Measurements from ENCODE around the gene ATRAID.
"Not testable (repeated sequence)": the region's sequence is repeated elsewhere in the genome, so short reads cannot be mapped to it uniquely, and the experiment has no call there.

The ATRAID gene

GRCh38 chr2:27194538-27195354 lies 17.1 kb upstream of the ATRAID start:
- no peak for DNase-seq

DNA sequence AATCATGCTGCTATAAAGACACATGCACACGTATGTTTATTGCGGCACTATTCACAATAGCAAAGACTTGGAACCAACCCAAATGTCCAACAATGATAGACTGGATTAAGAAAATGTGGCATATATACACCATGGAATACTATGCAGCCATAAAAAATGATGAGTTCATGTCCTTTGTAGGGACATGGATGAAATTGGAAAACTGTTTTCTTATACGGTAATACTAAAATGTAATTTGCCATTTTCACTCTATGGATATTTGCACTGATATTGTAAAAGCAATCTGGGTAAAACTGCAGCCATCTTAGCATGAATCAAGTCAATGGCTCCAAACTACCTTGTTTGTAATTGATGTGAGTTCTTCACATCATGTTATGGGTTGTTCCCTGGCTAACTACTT lies 16.0 kb upstream of the ATRAID start:
- DNase-seq: not testable (repeated sequence)

GRCh38 chr2:27198068-27198467 lies 13.8 kb upstream of the ATRAID start:
- not testable (repeated sequence) for DNase-seq

DNA sequence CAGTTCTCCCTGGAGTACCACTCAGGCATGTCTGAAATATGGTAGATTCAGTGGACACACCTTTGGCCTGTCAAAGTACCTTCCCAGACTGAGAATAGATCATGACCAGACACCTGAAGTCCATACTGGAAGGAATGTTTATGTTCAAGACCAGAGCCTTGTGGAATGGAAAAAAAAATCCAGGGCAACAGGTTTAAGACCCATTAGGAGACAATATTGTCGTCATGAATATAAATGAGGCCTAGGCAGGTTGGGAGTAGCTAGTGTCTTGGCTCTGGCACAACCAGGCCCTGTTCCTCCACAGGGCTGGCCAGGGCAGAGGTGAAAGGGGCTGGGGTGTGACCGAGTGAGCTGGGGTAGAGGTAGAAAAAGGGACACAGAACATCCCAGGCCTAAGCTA lies 13.2 kb upstream of the ATRAID start:
- no peak for DNase-seq

DNA sequence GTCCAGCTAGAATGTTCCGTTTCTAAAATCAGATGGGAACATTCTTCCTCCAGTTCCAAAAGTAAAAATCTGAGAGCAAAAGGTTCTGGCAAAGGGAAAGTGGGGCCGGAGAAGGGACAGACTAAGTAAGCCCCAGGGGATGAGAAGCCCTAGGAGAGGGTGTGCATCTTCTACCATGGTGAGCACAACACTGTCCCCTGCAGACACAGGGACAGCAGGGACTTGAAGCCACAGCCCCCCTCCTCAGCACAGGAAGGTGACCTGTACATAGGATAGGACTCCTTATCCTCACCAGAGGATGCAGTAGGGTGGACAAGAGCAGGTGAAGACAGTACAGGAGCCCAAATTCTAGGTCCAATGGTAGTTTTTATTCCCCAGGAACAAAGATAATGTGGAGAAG lies 12.6 kb upstream of the ATRAID start:
- no peak for DNase-seq

- no peak for DNase-seq
Observed at GRCh38 chr2:27201675-27202074, 10.2 kb upstream of the ATRAID start.

DNA sequence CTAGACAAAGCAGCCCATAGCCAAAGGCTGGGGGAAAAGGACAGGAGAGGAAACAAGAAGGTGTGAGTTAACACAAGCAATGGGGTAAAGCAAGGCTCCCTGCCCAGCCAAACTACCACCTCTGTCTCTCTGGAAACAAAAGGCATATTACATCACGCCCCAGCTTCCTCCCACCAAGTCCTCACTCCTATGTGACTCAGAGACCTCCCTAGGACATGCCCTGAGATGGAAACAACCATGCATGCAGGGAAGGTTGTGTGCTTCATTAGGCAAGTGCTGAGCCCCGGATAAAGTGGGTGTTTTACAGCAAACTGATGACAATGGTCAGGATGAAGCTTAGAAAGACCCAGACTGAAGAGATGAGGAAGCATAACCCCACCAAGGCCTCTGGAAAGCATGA lies 9.0 kb upstream of the ATRAID start:
- DNase-seq: no peak

DNA sequence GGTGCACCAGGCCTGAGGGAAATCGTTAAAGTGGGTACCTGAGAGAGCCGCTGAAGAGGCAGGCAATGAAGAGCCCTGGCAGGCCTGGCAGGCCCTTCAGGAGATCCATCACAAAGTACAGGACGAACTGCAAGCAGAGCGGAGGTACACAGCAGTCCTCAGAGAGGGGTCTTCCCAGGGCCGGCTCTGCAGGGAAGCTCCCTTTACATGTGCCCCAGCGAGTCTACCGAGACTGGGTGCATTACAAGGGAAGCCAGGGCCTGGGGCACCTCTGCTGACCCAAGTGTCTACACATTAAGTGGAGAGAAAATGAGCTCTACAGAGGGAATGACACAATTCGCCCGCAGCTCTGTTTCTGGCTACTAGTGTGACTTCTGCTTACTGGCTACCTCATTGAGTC lies 8.1 kb upstream of the ATRAID start:
- DNase-seq: no peak

DNA sequence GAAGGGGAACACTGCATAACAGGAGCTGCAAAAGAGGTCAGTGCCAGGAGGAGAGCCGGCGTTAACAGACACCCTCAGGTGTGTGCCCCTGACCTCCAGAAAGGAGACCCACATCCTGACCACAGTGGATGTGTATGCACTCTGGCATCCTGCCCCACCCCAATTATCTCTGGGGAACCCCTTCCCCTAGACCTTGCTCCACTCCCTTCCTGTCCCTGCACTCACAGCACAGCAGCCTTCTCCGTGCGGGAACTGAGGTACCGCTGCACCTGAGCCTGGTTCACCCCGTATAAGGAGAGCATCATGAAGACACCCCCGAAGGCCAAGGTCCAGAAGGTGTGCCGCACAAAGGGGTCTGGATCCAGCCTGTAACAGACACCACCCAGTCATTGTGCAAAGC lies 7.3 kb upstream of the ATRAID start:
- no peak for DNase-seq

GRCh38 chr2:27205206-27205605 lies 6.6 kb upstream of the ATRAID start:
- DNase-seq: no peak

DNA sequence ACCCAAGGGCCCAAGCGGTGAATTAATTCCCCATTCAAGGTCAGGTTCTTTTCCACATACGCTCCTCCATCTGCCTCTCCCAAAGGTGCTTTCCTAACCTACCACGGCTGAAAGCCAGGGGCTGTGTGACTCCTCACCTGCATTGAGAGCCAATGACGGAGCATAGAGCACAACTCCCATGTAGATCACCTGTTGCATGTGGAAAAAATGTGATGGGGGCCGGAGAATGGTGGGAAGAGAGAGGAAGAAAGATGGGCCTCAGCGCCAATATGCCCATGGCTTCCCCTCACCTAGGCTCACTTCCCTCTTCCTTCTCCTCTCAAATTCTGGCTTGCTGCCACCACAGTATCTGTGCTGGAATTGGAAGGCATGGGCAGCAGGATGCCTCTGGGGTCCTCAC lies 5.5 kb upstream of the ATRAID start:
- no peak for DNase-seq

GRCh38 chr2:27208486-27209050 lies 3.3 kb upstream of the ATRAID start:
- no peak for DNase-seq

DNA sequence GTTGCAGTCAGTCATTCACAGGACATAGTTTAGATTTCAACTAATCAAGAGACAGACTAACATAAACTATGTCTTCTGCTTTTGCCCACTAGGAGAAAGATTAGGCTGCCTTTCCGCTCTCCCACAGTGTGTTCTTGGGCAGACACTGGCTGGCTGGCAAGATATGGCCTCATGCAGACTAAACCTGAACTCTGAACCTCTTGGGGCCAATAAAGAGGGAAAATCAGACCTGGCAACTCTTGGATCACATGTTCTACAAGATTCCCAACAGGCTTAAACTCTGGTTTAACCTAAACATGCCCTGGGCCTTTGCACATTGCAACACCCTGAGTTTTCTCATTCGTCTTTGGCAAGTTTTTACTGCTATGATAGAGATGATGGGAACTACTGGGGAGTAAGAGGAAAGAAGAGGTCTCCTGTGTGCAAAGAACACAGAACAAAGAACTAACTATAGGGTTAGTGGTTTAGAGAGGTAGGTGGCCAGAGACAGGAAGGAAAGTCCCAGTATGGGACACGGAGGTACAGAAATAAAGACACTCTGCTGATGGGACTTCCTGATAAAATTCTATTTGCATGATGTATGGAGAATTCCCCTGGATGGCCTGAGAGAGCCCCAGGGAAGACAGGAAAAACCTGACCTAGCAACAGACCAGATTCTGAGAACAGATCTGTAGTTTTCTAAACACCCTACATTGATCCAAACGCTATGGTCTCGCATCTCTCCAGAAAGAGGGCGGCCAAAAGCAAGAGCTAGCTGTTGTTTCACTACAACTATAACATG lies 2.0 kb upstream of the ATRAID start:
- DNase-seq: no peak

DNA sequence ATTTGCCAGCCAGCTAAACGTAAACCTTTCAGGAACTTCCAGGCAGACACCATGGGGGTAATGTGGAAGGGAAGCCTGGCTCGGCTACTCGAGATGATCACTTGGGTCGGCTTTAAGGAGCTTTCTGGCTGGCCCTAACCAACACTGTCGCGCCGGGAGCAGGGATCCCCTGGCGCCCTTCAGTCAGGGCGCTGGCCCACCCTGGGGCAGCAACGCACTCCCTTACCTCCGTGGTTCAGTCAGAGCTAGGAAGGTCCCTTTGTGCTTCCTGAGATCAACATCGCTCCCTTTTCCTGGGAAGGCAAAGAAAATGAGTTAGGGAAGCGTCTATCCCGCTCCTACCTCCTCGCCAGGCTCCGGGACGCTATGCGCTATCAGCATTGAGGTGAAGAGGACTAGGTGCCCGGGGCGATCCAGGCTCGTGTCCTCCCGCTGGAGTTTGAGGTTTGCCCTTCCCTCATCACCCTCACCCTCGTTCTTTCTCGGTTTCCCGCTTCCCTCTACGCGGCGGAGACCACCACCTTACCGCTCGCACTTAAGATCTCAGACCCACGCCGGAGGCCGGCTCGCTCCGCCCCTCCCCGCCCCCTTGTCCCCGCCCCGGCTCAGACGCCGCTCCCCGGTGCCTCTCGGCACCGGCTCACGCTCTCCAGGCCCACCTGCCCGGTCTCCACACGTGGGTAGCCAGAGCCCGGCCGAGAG lies 449 bp upstream of the ATRAID start:
- DNase-seq: no peak

DNA sequence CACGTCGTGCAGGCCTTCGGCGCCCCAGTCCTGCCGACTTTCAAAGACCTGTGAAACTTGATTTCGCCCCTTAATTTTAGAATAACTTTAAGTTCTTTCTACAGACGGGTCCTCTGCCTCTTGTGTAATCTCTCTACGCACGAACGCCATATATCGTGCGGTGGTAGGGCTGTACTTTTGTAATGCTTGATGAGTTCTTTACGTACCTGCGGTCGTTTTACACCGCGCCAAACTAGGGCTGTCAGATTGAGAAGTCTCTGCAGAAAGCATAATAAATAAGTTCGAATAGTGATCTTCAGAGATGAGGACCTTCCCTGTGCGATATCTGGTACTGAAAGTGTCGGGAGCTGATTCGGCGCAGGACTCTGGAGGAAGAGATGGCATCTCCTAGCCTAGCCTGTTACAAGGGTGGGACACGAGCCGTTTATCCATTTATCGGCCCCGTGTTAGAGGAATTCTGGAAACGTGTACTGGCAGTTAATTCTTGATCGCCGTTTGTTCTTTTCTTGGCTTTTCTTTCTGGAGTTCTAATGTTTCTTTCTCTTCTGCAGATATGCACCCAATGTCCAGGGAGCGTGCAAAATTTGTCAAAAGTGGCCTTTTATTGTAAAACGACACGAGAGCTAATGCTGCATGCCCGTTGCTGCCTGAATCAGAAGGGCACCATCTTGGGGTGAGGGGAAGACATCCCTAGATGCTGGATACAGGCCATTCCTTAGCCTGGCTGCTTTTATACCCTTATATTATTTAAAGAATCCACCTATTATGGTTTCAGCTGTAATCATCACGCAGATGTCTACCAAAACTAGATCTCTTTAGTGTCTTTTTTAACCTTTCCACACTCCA lies 1.0 kb downstream of the ATRAID start:
- DNase-seq: peak in 3 of 4 experiments; percentile 21 to 46 (median 46)

DNA sequence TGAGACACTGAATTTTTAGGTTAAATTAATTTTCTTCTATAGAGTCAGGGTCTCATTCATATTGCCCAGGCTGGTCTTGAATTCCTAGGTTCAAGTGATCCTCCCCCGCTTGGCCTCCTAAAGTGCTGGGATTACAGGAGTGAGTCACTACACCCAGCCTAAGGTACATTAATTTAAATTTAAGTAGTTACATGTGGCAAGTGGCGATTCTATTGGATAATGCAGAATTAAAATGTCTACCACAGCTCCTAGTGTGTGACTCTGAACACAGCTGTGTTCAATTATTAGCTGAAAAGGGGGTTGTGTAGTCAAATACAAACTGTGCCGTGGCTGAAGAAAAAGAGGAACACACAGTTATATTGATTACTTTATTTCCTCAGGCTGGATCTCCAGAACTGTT lies 3.1 kb downstream of the ATRAID start:
- no peak for DNase-seq

- no peak for DNase-seq
Observed at GRCh38 chr2:27216416-27217137, 4.7 kb downstream of the ATRAID start.

GRCh38 chr2:27217173-27218121 lies 5.6 kb downstream of the ATRAID start, which contains the start of gene CAD:
CAD (plus strand) TSS chr2:27217369; CDS start chr2:27217552, 183 bp downstream.
- peak; percentile 72 to 80 (median 78) for DNase-seq

DNA sequence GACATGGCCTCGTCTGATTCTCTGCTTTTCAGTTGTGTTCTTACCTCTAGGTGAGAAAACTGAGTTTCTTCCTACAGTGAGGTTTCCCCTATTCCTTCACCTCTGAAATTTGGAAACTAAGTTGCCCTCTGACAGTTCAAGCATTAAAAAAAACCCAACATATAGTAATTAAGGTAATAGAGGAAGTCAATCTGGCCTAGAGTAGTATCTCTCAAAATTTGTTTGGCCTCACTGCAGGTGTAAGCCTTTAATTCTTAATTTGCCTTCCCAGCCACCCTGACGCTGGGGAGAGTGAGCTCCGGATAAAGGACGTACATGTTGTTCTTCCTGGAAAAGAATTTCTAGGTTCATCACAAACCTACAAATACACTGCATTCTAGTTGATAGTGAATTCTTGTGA lies 6.8 kb downstream of the ATRAID start:
- no peak for DNase-seq

- no peak for DNase-seq
Observed at GRCh38 chr2:27219091-27219490, 7.2 kb downstream of the ATRAID start.
